Adrenal gland (tissue), 12 donors: ENCODE measurements around the gene SBK1. TPM values are rescaled to one million over a fixed set of nuclear protein-coding genes. Genes with fewer than 3 reads are reported as not detected.

Source experiments
- DNase-seq, 7 donors: peaks; one replicate each; pipeline ENCODE4 v3.0.0-alpha.2; 2019 to 2020
- H3K27ac ChIP-seq, 5 donors: fragments of 200-600 bp; sonication (generic) in 4 of 5; 1 replicate in 3 of 5; 2 replicates in 2 of 5; pipeline versions ENCODE4 v1.5.1 to v1.8.0; 2016 to 2020; ENCODE audit warnings: mild to moderate bottlenecking in 1 of 5
- H3K27me3 ChIP-seq: fragments of 200-600 bp; 2 replicates; pipeline ENCODE4 v1.8.0; 2021
- H3K36me3 ChIP-seq, 2 donors: fragments of 200-600 bp; replicated peaks in 1 of 2; 1 replicate in 1 of 2; 2 replicates in 1 of 2; pipeline versions ENCODE4 v1.5.1 to v1.8.0; 2018 to 2022
- H3K4me1 ChIP-seq, 2 donors: fragments of 200-600 bp; replicated peaks in 1 of 2; 1 replicate in 1 of 2; 2 replicates in 1 of 2; pipeline versions ENCODE4 v1.5.1 to v1.8.0; 2018 to 2021
- H3K4me3 ChIP-seq, 4 donors: fragments of 200-600 bp; sonication (generic) in 3 of 4; one replicate each; pipeline ENCODE4 v1.5.1; 2016 to 2018
- H3K9me3 ChIP-seq, 3 donors: fragments of 200-600 bp; sonication (generic) in 1 of 3; replicated peaks in 1 of 3; 1 replicate in 2 of 3; 2 replicates in 1 of 3; pipeline versions ENCODE4 v1.5.1 to v1.8.0; 2016 to 2021
- POLR2A ChIP-seq, 2 donors: fragments of 450-650 bp; IDR thresholded peaks; one replicate each; pipeline ENCODE4 v1.6.1; 2017; ENCODE audit warnings: antibody characterized with exemption in 2 of 2, mild to moderate bottlenecking in 2 of 2, moderate library complexity in 1 of 2
- WGBS, 4 donors: extraction: QIAGEN DNeasy Blood & Tissue Kit in 2 of 4; methylation state at CpG; one replicate each; pipeline versions ENCODE4 v1.1.5 to v1.1.7; 2013 to 2017; 5-methylcytosine and 5-hydroxymethylcytosine counted together
- intact Hi-C, 2 donors: fragments of 100-400 bp; cut with DNase I; formaldehyde crosslinking; loops; one replicate each; pipeline versions ENCODE4 v1.14.1 to v1.15.0; 2022 to 2023
- polyA plus RNA-seq, 3 donors: library from polyadenylated mRNA; stranded (reverse); fragments of 200-250 nt in 2 of 3; fragments of 350-450 nt in 1 of 3; fragmentation: Illumina TruSeq in 1 of 3; extraction: RNeasy Lipid Tissue Mini Kit (QIAGEN cat#74804) in 1 of 3; gene quantifications; one replicate each; pipeline ENCODE4 v1.2.3, GENCODE V29; 2013 to 2014
- total RNA-seq, 9 donors: library from RNA; depleted of rRNA in 4 of 9; stranded (reverse); fragments of >200 nt in 4 of 9; fragments of 120-200 nt in 1 of 9; fragmentation: NEBNext Ultra II Directional in 1 of 9; extraction: Animal tissue kit (Norgen Biotek cat#: 25700) in 1 of 9; gene quantifications; one replicate each; pipeline versions ENCODE4 v1.1.0 to v1.2.4, GENCODE V29; 2013 to 2023
- TF ChIP-seq, protein P1 (sequence below), 6 experiments: fragments of 450-650 bp in 4 of 6; fragments of 200-600 bp in 2 of 6; sonication (generic) in 1 of 6; IDR thresholded peaks; 1 replicate in 5 of 6; 2 replicates in 1 of 6; pipeline versions ENCODE4 v1.5.1 to v1.8.0; 2016 to 2021; ENCODE audit warnings: antibody characterized with exemption in 6 of 6, mild to moderate bottlenecking in 2 of 6, moderate library complexity in 1 of 6
- donor health status: healthy with polysubstance abuse.
- donor health status: Bipolar disorder and iron deficiency.
- donor health status: DM: yes; HTN: yes; CAD: no.
- donor health status: DM: no; HTN: no; CAD: no.
- donor health status: DM: no; HTN: no; CAD: no.
- donor health status: DM: yes; HTN: yes; CAD: no.

The SBK1 gene
- total and polyA plus RNA-seq, 12 donors, result 0.57 to 6.9 (median 4.1) TPM

DNA sequence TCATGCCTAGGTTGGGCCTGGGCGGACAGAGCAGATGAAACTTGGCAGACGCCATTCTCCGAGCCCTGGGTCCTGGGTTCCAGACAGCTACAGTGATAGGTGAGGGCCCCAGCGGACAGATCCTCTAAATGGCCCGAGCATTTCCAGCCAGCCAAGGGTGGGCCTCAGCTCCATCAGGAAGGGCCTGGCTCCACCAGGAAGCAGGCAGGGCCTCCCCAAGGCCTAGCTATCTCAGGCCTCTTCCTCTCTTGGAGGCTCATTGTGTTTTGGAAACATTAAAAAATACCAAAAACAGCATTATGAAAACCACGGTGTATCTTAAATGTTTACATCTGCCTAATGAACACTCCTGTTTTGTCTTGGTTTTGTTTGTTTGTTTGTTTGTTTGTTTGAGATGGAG, 38.2 kb upstream of the SBK1 start:
- WGBS, 4 donors, result 89 to 91% (median 90%) methylated on average over 6 of the region's 6 CpGs
- no peaks in the 10 kb centered on the region for H3K36me3 ChIP-seq

GRCh38 chr16:28255838-28256237, 36.5 kb upstream of the SBK1 start:
- DNase-seq, result no peak
- H3K36me3 ChIP-seq, result no peaks in the 10 kb centered on the region
- intact Hi-C loops, result no loop called here
- H3K4me1 ChIP-seq, result peaks cover 0 to 8% of the 10 kb centered on the region in 2 donors
- TF ChIP-seq, protein P1, sequence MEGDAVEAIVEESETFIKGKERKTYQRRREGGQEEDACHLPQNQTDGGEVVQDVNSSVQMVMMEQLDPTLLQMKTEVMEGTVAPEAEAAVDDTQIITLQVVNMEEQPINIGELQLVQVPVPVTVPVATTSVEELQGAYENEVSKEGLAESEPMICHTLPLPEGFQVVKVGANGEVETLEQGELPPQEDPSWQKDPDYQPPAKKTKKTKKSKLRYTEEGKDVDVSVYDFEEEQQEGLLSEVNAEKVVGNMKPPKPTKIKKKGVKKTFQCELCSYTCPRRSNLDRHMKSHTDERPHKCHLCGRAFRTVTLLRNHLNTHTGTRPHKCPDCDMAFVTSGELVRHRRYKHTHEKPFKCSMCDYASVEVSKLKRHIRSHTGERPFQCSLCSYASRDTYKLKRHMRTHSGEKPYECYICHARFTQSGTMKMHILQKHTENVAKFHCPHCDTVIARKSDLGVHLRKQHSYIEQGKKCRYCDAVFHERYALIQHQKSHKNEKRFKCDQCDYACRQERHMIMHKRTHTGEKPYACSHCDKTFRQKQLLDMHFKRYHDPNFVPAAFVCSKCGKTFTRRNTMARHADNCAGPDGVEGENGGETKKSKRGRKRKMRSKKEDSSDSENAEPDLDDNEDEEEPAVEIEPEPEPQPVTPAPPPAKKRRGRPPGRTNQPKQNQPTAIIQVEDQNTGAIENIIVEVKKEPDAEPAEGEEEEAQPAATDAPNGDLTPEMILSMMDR (IDR thresholded peaks at IDR 0.05), result no peak
- TF ChIP-seq POLR2A (IDR thresholded peaks at IDR 0.05), result no peak
- no peaks in the 10 kb centered on the region for H3K9me3 ChIP-seq
- 72 to 91% (median 89%) methylated on average over 5 to 12 of the region's 12 CpGs for WGBS, 4 donors
- no peak overlapping the region for H3K4me3 ChIP-seq
- no peak overlapping the region for H3K27ac ChIP-seq
- peaks cover 14% of the 10 kb centered on the region for H3K27me3 ChIP-seq

More for the DNA sequence above, 38.2 kb upstream of the SBK1 start:
- no peak overlapping the region for H3K4me3 ChIP-seq
- no peak for DNase-seq
- peaks cover 10% of the 10 kb centered on the region for H3K27me3 ChIP-seq
- no peak overlapping the region for H3K27ac ChIP-seq
- H3K4me1 ChIP-seq, result peaks cover 0 to 8% of the 10 kb centered on the region in 2 donors
- H3K9me3 ChIP-seq, result no peaks in the 10 kb centered on the region
- intact Hi-C loops, result no loop called here
- TF ChIP-seq POLR2A (IDR thresholded peaks at IDR 0.05), result no peak
- TF ChIP-seq, protein P1 (IDR thresholded peaks at IDR 0.05), result no peak

DNA sequence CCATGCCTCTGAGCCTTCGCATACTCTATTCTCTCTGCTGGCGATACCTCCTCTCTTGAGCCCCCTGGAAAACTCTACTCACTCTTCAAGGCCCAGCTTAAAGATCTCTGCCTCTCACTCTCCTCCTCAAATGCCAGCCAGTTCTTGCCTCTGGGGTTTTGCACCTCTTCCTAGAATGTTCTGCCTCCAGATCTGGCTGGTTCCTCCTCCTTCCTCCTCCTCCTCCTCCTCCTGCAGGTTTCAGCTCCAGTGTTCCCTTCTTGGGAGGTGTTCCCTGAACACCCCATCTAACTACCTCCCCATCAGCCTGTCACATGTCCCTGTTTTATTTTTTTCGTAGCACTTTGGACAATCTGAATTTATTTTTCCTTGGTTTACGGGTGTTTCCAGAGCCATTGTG, 35.1 kb upstream of the SBK1 start:
- intact Hi-C loops, result no loop called here

GRCh38 chr16:28258567-28258966, 33.8 kb upstream of the SBK1 start:
- 7 to 25% (median 10%) methylated on average over 5 to 18 of the region's 18 CpGs for WGBS, 4 donors
- H3K27me3 ChIP-seq, result peaks cover 14% of the 10 kb centered on the region
- intact Hi-C loops, result no loop called here
- H3K36me3 ChIP-seq, result no peaks in the 10 kb centered on the region
- H3K4me1 ChIP-seq, result peaks cover 0 to 8% of the 10 kb centered on the region in 2 donors
- H3K9me3 ChIP-seq, result no peaks in the 10 kb centered on the region
- TF ChIP-seq, protein P1 (IDR thresholded peaks at IDR 0.05), result no peak
- no peak for TF ChIP-seq POLR2A (IDR thresholded peaks at IDR 0.05)
- peak overlapping the region in 1 of 4 donors; percentile 19 for H3K4me3 ChIP-seq
- peak in 6 of 7 donors; percentile 32 to 55 (median 41) for DNase-seq
- H3K27ac ChIP-seq, result no peak overlapping the region

More for the DNA sequence above, 35.1 kb upstream of the SBK1 start:
- Histone ChIP-seq H3K36me3 (no peaks in the 10 kb centered on the region), H3K9me3 (no peaks in the 10 kb centered on the region), H3K27me3 (peaks cover 14% of the 10 kb centered on the region), H3K27ac (no peak overlapping the region), H3K4me3 (no peak overlapping the region), H3K4me1 (peaks cover 0 to 8% of the 10 kb centered on the region in 2 donors)
- TF ChIP-seq, protein P1 (IDR thresholded peaks at IDR 0.05), result no peak
- no peak for TF ChIP-seq POLR2A (IDR thresholded peaks at IDR 0.05)
- WGBS, 4 donors, result 71 to 77% (median 72%) methylated on average over 4 of the region's 4 CpGs
- DNase-seq, result no peak
